GM18508 (cell line): ENCODE results near the gene SPRY4.
"Not testable (repeated sequence)": the region's sequence is repeated elsewhere in the genome, so short reads cannot be mapped to it uniquely, and the experiment has no call there.

Experiments used
- ATAC-seq: cut with Tn5 transposase; IDR thresholded peaks from one replicate; pipeline ENCODE4 v1.9.1; 2021; ENCODE audit warnings: moderate number of reproducible peaks; ENCODE audit not compliant: insufficient read depth, unreplicated experiment

SPRY4 gene

GRCh38 chr5:142272596-142272995 is 52.2 kb downstream of the SPRY4 start:
- ATAC-seq: not testable (repeated sequence)

- not testable (repeated sequence) for ATAC-seq
Measured at GRCh38 chr5:142264084-142264483, 60.7 kb downstream of the SPRY4 start.

- no peak for ATAC-seq
Measured at GRCh38 chr5:142263346-142263745, 61.5 kb downstream of the SPRY4 start.

GRCh38 chr5:142262683-142263082 is 62.1 kb downstream of the SPRY4 start:
- no peak for ATAC-seq
